GM12878 (cell line): ENCODE data around the gene LSR. TPM values are rescaled to one million over a fixed set of nuclear protein-coding genes. Genes with fewer than 3 reads are reported as not detected.
A peak's percentile ranks its signal among the peaks of the same experiment; 100 is the strongest.

Experiments
- EED ChIP-seq: sonication (generic); IDR thresholded peaks from 2 replicates; pipeline ENCODE4 v1.6.1; 2016; ENCODE audit warnings: antibody characterized with exemption, low read depth
- EP300 ChIP-seq, 2 experiments: fragments of 150-350 bp in 1 of 2; IDR thresholded peaks; 2 replicates each; pipeline ENCODE4 v1.6.1; 2011 to 2012; ENCODE audit warnings: low read depth in 2 of 2, low read length in 2 of 2, borderline replicate concordance in 1 of 2, improper control_type of control experiment in 1 of 2, inconsistent platforms in 1 of 2; ENCODE audit not compliant: control insufficient read depth in 1 of 2
- HDAC6 ChIP-seq: fragments of 200-600 bp; sonication (generic); IDR thresholded peaks from one replicate; pipeline ENCODE4 v1.8.0; 2017; ENCODE audit warnings: antibody characterized with exemption; ENCODE audit not compliant: unreplicated experiment
- KAT2A ChIP-seq: conservative IDR thresholded peaks from 2 replicates; pipeline ENCODE4 v1.6.1; 2011; ENCODE audit warnings: low read depth, low read length; ENCODE audit not compliant: control insufficient read depth
- MYB ChIP-seq: fragments of 150-350 bp; IDR thresholded peaks from 2 replicates; pipeline ENCODE4 v1.6.1; 2014; ENCODE audit warnings: mild to moderate bottlenecking, low read depth, low read length, borderline replicate concordance
- MYC ChIP-seq: IDR thresholded peaks from 2 replicates; pipeline ENCODE4 v1.6.1; 2011; ENCODE audit warnings: mild to moderate bottlenecking, low read length, moderate library complexity, inconsistent platforms; ENCODE audit not compliant: insufficient read depth, insufficient replicate concordance, insufficient read length, severe bottlenecking
- NFXL1 ChIP-seq: fragments of 450-650 bp; IDR thresholded peaks from 2 replicates; pipeline ENCODE4 v1.6.1; 2017; ENCODE audit warnings: antibody characterized with exemption, mild to moderate bottlenecking, borderline replicate concordance
- NR2C2 ChIP-seq: IDR thresholded peaks from 2 replicates; pipeline ENCODE4 v1.6.1; 2011; ENCODE audit warnings: borderline replicate concordance, low read depth; ENCODE audit not compliant: control insufficient read depth, insufficient read length
- PAX5 ChIP-seq: IDR thresholded peaks from 2 replicates; pipeline ENCODE4 v1.6.1; 2011; ENCODE audit warnings: low read depth, low read length, borderline replicate concordance
- RFX5 ChIP-seq: IDR thresholded peaks from 2 replicates; pipeline ENCODE4 v1.6.1; 2011; ENCODE audit warnings: low read depth, low read length, improper control_type of control experiment
- SIN3A ChIP-seq: IDR thresholded peaks from 2 replicates; pipeline ENCODE4 v1.6.1; 2012; ENCODE audit warnings: low read depth, low read length, improper control_type of control experiment
- SMARCA5 ChIP-seq: fragments of 450-650 bp; IDR thresholded peaks from 2 replicates; pipeline ENCODE4 v1.6.1; 2017; ENCODE audit warnings: mild to moderate bottlenecking
- polyA plus RNA-seq, 11 experiments: library from polyadenylated mRNA; depleted of rRNA in 4 of 11; unstranded in 6 of 11; stranded (reverse) in 5 of 11; fragments of >200 nt; fragmentation: Nextera tagmentation in 4 of 11; fragmentation: Illumina TruSeq in 1 of 11; extraction: Ambion mirVana in 4 of 11; extraction: Trizol in 1 of 11; gene quantifications; 1 replicate in 1 of 11; 2 replicates in 10 of 11; pipeline versions ENCODE4 v1.2.1 to v1.2.3, GENCODE V29; 2011 to 2016; ENCODE audit warnings: inconsistent platforms in 2 of 11, missing spikeins in 2 of 11, low read depth in 1 of 11
- total RNA-seq, 4 experiments: library from RNA; depleted of rRNA in 3 of 4; stranded (reverse); fragments of >200 nt in 3 of 4; fragmentation: Illumina TruSeq in 1 of 4; extraction: Trizol in 1 of 4; gene quantifications; 2 replicates each; pipeline versions ENCODE4 v1.2.1 to v1.2.3, GENCODE V29; 2013 to 2021
- TF ChIP-seq, protein P1 (sequence below): fragments of 450-650 bp; IDR thresholded peaks from 2 replicates; pipeline ENCODE4 v1.6.1; 2017; ENCODE audit warnings: mild to moderate bottlenecking
- TF ChIP-seq, protein P2 (sequence below): fragments of 450-650 bp; IDR thresholded peaks from 2 replicates; pipeline ENCODE4 v1.6.1; 2017; ENCODE audit warnings: low read depth, mild to moderate bottlenecking, moderate library complexity
- TF ChIP-seq, protein P3 (sequence below): fragments of 150-350 bp; IDR thresholded peaks from 2 replicates; pipeline ENCODE4 v1.6.1; 2014; ENCODE audit warnings: mild to moderate bottlenecking, low read depth, low read length
- TF ChIP-seq, protein P4 (sequence below): IDR thresholded peaks from 2 replicates; pipeline ENCODE4 v1.6.1; 2012; ENCODE audit warnings: mild to moderate bottlenecking, low read depth, low read length

The LSR gene
- total and polyA plus RNA-seq, 10 of the 15 experiments (the other 5 are each of a cell fraction or from before 2014, with no cell fraction given): 0.26 to 53.9 (median 26.3) TPM

DNA sequence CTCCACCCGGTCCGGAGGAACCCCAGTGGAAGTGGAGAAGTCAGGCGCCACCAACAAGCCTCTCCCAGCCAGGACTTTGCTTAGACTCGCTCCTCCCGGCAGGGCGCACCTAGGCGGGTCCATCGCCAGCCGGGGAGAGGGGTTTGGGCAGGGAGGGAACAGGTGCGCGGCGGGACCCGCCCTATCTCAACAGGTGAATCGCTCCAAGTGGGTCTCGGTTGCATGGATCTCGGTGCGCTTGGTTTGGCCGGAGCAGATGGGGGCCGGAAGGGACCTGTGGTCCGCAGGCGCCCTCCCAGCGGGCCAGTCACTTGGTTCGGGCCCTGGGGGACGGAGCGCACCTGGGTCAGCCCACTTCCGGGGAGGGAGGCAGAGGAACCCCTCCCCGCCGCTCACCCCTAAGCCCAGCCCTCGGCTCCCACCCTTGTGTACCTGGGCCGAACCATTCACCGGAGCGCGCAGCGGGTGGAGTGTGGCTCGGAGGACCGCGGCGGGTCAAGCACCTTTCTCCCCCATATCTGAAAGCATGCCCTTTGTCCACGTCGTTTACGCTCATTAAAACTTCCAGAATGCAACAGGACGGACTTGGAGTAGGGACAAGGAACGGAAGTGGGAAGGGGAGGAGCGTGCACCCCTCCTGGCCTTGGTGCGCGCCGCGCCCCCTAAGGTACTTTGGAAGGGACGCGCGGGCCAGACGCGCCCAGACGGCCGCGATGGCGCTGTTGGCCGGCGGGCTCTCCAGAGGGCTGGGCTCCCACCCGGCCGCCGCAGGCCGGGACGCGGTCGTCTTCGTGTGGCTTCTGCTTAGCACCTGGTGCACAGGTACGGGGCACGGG is at the start of gene LSR (continued):
- TF ChIP-seq, protein P1, sequence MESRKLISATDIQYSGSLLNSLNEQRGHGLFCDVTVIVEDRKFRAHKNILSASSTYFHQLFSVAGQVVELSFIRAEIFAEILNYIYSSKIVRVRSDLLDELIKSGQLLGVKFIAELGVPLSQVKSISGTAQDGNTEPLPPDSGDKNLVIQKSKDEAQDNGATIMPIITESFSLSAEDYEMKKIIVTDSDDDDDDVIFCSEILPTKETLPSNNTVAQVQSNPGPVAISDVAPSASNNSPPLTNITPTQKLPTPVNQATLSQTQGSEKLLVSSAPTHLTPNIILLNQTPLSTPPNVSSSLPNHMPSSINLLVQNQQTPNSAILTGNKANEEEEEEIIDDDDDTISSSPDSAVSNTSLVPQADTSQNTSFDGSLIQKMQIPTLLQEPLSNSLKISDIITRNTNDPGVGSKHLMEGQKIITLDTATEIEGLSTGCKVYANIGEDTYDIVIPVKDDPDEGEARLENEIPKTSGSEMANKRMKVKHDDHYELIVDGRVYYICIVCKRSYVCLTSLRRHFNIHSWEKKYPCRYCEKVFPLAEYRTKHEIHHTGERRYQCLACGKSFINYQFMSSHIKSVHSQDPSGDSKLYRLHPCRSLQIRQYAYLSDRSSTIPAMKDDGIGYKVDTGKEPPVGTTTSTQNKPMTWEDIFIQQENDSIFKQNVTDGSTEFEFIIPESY: peak; percentile 13; the same call in 1 of the 2 replicates
- no peak; the same call in none of the 2 replicates for TF ChIP-seq SMARCA5
- no peak for TF ChIP-seq NR2C2
- TF ChIP-seq RFX5: no peak
- TF ChIP-seq, protein P2, sequence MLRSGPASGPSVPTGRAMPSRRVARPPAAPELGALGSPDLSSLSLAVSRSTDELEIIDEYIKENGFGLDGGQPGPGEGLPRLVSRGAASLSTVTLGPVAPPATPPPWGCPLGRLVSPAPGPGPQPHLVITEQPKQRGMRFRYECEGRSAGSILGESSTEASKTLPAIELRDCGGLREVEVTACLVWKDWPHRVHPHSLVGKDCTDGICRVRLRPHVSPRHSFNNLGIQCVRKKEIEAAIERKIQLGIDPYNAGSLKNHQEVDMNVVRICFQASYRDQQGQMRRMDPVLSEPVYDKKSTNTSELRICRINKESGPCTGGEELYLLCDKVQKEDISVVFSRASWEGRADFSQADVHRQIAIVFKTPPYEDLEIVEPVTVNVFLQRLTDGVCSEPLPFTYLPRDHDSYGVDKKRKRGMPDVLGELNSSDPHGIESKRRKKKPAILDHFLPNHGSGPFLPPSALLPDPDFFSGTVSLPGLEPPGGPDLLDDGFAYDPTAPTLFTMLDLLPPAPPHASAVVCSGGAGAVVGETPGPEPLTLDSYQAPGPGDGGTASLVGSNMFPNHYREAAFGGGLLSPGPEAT: peak; percentile 99
- TF ChIP-seq EED: no peak
- no peak for TF ChIP-seq NFXL1
- TF ChIP-seq, protein P3, sequence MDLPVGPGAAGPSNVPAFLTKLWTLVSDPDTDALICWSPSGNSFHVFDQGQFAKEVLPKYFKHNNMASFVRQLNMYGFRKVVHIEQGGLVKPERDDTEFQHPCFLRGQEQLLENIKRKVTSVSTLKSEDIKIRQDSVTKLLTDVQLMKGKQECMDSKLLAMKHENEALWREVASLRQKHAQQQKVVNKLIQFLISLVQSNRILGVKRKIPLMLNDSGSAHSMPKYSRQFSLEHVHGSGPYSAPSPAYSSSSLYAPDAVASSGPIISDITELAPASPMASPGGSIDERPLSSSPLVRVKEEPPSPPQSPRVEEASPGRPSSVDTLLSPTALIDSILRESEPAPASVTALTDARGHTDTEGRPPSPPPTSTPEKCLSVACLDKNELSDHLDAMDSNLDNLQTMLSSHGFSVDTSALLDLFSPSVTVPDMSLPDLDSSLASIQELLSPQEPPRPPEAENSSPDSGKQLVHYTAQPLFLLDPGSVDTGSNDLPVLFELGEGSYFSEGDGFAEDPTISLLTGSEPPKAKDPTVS: no peak
- TF ChIP-seq SIN3A: peak; percentile 48; the same call in 1 of the 2 replicates
- TF ChIP-seq MYB: no peak
- TF ChIP-seq, protein P4, sequence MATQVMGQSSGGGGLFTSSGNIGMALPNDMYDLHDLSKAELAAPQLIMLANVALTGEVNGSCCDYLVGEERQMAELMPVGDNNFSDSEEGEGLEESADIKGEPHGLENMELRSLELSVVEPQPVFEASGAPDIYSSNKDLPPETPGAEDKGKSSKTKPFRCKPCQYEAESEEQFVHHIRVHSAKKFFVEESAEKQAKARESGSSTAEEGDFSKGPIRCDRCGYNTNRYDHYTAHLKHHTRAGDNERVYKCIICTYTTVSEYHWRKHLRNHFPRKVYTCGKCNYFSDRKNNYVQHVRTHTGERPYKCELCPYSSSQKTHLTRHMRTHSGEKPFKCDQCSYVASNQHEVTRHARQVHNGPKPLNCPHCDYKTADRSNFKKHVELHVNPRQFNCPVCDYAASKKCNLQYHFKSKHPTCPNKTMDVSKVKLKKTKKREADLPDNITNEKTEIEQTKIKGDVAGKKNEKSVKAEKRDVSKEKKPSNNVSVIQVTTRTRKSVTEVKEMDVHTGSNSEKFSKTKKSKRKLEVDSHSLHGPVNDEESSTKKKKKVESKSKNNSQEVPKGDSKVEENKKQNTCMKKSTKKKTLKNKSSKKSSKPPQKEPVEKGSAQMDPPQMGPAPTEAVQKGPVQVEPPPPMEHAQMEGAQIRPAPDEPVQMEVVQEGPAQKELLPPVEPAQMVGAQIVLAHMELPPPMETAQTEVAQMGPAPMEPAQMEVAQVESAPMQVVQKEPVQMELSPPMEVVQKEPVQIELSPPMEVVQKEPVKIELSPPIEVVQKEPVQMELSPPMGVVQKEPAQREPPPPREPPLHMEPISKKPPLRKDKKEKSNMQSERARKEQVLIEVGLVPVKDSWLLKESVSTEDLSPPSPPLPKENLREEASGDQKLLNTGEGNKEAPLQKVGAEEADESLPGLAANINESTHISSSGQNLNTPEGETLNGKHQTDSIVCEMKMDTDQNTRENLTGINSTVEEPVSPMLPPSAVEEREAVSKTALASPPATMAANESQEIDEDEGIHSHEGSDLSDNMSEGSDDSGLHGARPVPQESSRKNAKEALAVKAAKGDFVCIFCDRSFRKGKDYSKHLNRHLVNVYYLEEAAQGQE: 0 out of 2 replicates have a peak, but pooled peaks have one; percentile 46
- TF ChIP-seq HDAC6: peak; percentile 92
- TF ChIP-seq EP300 (IDR thresholded peaks at IDR 0.05; ENCODE audit: borderline replicate concordance in 1 of 2, control insufficient read depth in 1 of 2, low read depth in 2 of 2, low read length in 2 of 2): no peak
- TF ChIP-seq PAX5: no peak
- TF ChIP-seq MYC: no peak
- TF ChIP-seq KAT2A: no peak
